HepG2 (cell line): ENCODE data around the gene IL16. TPM values are rescaled to one million over a fixed set of nuclear protein-coding genes. Genes with fewer than 3 reads are reported as not detected.

Experiments
- ATAC-seq: fragments of 200-7000 bp; cut with Tn5 transposase; 3 replicates; pipeline ENCODE4 v1.9.1; 2020; ENCODE audit warnings: mild to moderate bottlenecking, moderate library complexity
- BruUV-seq: library from RNA; stranded (reverse); fragments of 400-500 nt; replicated peaks from 2 replicates; lab custom pipeline; 2021; lab: Mats Ljungman, UMichigan
- CTCF ChIA-PET: fragments of 300-600 bp; formaldehyde crosslinking; extraction: SDS; loops from one replicate; lab custom pipeline; 2021; ENCODE audit warnings: low total read pairs, inconsistent platforms, low intra/inter-chr PET ratio; lab: Yijun Ruan, JAX
- POLR2A ChIA-PET: fragments of 350-600 bp; sonication (Branson Sonifier 250); formaldehyde crosslinking; loops from one replicate; lab custom pipeline; 2020; ENCODE audit warnings: antibody characterized with exemption, inconsistent platforms; lab: Yijun Ruan, JAX
- DNase-seq: peaks from one replicate; pipeline ENCODE4 v3.0.0-alpha.2; 2015; ENCODE audit warnings: low spot score
- FAIRE-seq: peaks from 3 replicates; lab custom pipeline; 2011; peaks lifted over from hg19 to GRCh38; lab: Jason Lieb, UNC
- H2AFZ ChIP-seq: one replicate; pipeline ENCODE4 v1.6.1; 2011; ENCODE audit warnings: low read length, inconsistent platforms
- H3K27ac ChIP-seq: fragments of 300-600 bp; 3 replicates; pipeline ENCODE4 v1.8.0; 2011; ENCODE audit warnings: mixed run types, mild to moderate bottlenecking, mixed read lengths, low read length, inconsistent platforms; ENCODE audit not compliant: insufficient read depth; ENCODE audit errors: extremely low read length
- H3K27me3 ChIP-seq, 2 experiments: fragments of 200-600 bp in 1 of 2; 2 replicates in 1 of 2; 3 replicates in 1 of 2; pipeline versions ENCODE4 v1.6.0 to v1.8.0; 2011; ENCODE audit warnings: low read length in 2 of 2, mild to moderate bottlenecking in 2 of 2, moderate library complexity in 2 of 2, inconsistent platforms in 1 of 2; ENCODE audit not compliant: insufficient read depth in 2 of 2, control insufficient read depth in 1 of 2
- H3K36me3 ChIP-seq, 2 experiments: fragments of 200-600 bp in 1 of 2; replicated peaks in 1 of 2; 2 replicates in 1 of 2; 3 replicates in 1 of 2; pipeline versions ENCODE4 v1.5.1 to v1.8.0; 2011; ENCODE audit warnings: low read length in 2 of 2, inconsistent platforms in 1 of 2; ENCODE audit not compliant: insufficient read depth in 2 of 2, control insufficient read depth in 1 of 2
- H3K4me1 ChIP-seq: 2 replicates; pipeline ENCODE4 v1.5.1; 2012; ENCODE audit warnings: low read length, inconsistent platforms; ENCODE audit not compliant: insufficient read depth
- H3K4me2 ChIP-seq: 2 replicates; pipeline ENCODE4 v1.6.0; 2011; ENCODE audit warnings: low read depth, low read length, inconsistent platforms
- H3K4me3 ChIP-seq, 3 experiments: fragments of 200-600 bp in 1 of 3; sonication (generic), shearing (Covaris generic) in 1 of 3; replicated peaks in 1 of 3; 2 replicates each; pipeline ENCODE4 v1.5.1; 2011 to 2016; ENCODE audit warnings: low read length in 3 of 3, inconsistent platforms in 2 of 3, low read depth in 2 of 3, mild to moderate bottlenecking in 2 of 3, control low read depth in 1 of 3, mixed read lengths in 1 of 3; ENCODE audit not compliant: insufficient read depth in 1 of 3
- H3K79me2 ChIP-seq: one replicate; pipeline ENCODE4 v1.6.1; 2011; ENCODE audit warnings: low read length, inconsistent platforms; ENCODE audit not compliant: insufficient read depth
- H3K9ac ChIP-seq: 2 replicates; pipeline ENCODE4 v1.6.0; 2011; ENCODE audit warnings: mild to moderate bottlenecking, low read depth, low read length, inconsistent platforms; ENCODE audit not compliant: insufficient read depth
- H3K9me3 ChIP-seq: 2 replicates; pipeline ENCODE4 v1.5.1; 2012; ENCODE audit warnings: mild to moderate bottlenecking, low read length
- H4K20me1 ChIP-seq: 2 replicates; pipeline ENCODE4 v1.6.0; 2011; ENCODE audit warnings: inconsistent platforms, mild to moderate bottlenecking, low read length, moderate library complexity; ENCODE audit not compliant: insufficient read depth
- KDM2A ChIP-seq: sonication (generic); formaldehyde crosslinking; IDR thresholded peaks from 2 replicates; pipeline ENCODE4 v1.4.0; 2020; ENCODE audit warnings: low read depth, missing genetic modification reagents, borderline replicate concordance
- MAFF ChIP-seq: IDR thresholded peaks from 2 replicates; pipeline ENCODE4 v1.6.1; 2011; ENCODE audit warnings: low read depth, low read length, improper control_type of control experiment
- NFE2L2 ChIP-seq: fragments of 150-350 bp; IDR thresholded peaks from 2 replicates; pipeline ENCODE4 v1.6.1; 2014; ENCODE audit warnings: low read length
- PPARG ChIP-seq: conservative IDR thresholded peaks from 2 replicates; pipeline ENCODE4 v1.6.1; 2016; ENCODE audit warnings: missing biosample characterization, missing genetic modification reagents
- RNF219 ChIP-seq: sonication (generic); formaldehyde crosslinking; IDR thresholded peaks from 2 replicates; pipeline ENCODE4 v1.5.0; 2020; ENCODE audit warnings: mild to moderate bottlenecking, missing genetic modification reagents
- ZNF646 ChIP-seq: sonication (generic); formaldehyde crosslinking; IDR thresholded peaks from 2 replicates; pipeline ENCODE4 v1.9.0; 2021; ENCODE audit warnings: mild to moderate bottlenecking, missing genetic modification reagents
- ZNF724P ChIP-seq: sonication (generic); formaldehyde crosslinking; IDR thresholded peaks from 2 replicates; pipeline ENCODE4 v1.8.0; 2022; ENCODE audit warnings: missing genetic modification reagents, borderline replicate concordance
- ZNF839 ChIP-seq: sonication (generic); formaldehyde crosslinking; IDR thresholded peaks from 2 replicates; pipeline ENCODE4 v1.4.0; 2020; ENCODE audit warnings: missing genetic modification reagents, mild to moderate bottlenecking, borderline replicate concordance
- ZNF883 ChIP-seq: sonication (generic); formaldehyde crosslinking; IDR thresholded peaks from 2 replicates; pipeline ENCODE4 v1.5.1; 2020; ENCODE audit warnings: mild to moderate bottlenecking, missing genetic modification reagents; ENCODE audit errors: not compliant biosample characterization
- WGBS: methylation state at CpG from one replicate; pipeline ENCODE4 v1.1.6; 2017; ENCODE audit warnings: low lambda C conversion rate; 5-methylcytosine and 5-hydroxymethylcytosine counted together
- in situ Hi-C: cut with HindIII; loops from 2 replicates; pipeline ENCODE4 v1.10.0; 2017; ENCODE audit warnings: low pct_unique_long_range_greater_than_20kb; ENCODE audit not compliant: extremely low pct_ligation_motif_present
- intact Hi-C: fragments of 100-400 bp; cut with micrococcal nuclease; formaldehyde crosslinking; loops from one replicate; pipeline ENCODE4 v1.10.0; 2022; ENCODE audit not compliant: unreplicated experiment
- polyA plus RNA-seq, 8 experiments: library from polyadenylated mRNA; depleted of rRNA in 3 of 8; stranded (reverse) in 7 of 8; unstranded in 1 of 8; fragments of >200 nt; fragmentation: Illumina TruSeq in 4 of 8; extraction: Trizol in 4 of 8; gene quantifications; 2 replicates each; pipeline versions ENCODE4 v1.2.1 to v1.2.3, GENCODE V29; 2011 to 2016; ENCODE audit warnings: low read depth in 4 of 8, missing spikeins in 1 of 8, mixed read lengths in 1 of 8; ENCODE audit not compliant: insufficient read depth in 1 of 8
- total RNA-seq, 5 experiments: library from RNA; depleted of rRNA; stranded (reverse); fragments of >200 nt; fragmentation: Illumina TruSeq; extraction: Trizol; gene quantifications; 2 replicates each; pipeline ENCODE4 v1.2.3, GENCODE V29; 2016; ENCODE audit warnings: low read depth in 1 of 5

The IL16 gene
- total and polyA plus RNA-seq, 2 of the 13 experiments (the other 11 are each of a cell fraction or from before 2014, with no cell fraction given) = 0.03 TPM; not detected in 1

DNA sequence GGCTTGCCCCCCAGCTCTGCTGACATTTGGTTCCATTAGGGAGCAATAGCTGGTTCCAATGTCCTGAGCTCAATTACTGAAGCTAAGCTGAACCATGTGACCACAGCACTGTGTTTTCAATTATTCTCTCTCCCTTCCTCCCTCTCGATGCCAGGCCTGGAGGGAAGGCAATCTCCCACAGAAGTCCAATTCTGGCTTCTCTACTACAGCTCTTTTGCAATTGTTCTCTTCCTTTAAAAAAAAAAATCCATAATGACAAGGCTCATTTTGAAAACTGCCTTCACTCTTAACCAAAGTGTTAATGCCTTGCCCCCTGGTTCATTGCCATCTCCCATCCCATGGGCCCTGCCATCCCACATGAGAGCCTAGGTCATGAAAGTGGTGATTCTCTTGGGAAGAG lies 24.8 kb downstream of the IL16 start:
- no peak overlapping the region for H3K27ac ChIP-seq
- intact Hi-C loops = no loop called here
- H3K79me2 ChIP-seq = no peaks in the 10 kb centered on the region
- FAIRE-seq (no peak), ATAC-seq (no peak), DNase-seq (no peak)
- H3K9ac ChIP-seq = no peak overlapping the region
- no peak for TF ChIP-seq ZNF839 (CRISPR knock-in tag)
- TF ChIP-seq PPARG (CRISPR knock-in tag) = no peak
- no peak for TF ChIP-seq RNF219 (CRISPR knock-in tag)
- ChIA-PET POLR2A (no interaction called here), CTCF (no interaction called here)
- no peak overlapping the region for H3K4me2 ChIP-seq
- H3K4me1 ChIP-seq = no peaks in the 10 kb centered on the region
- WGBS = 0% methylated on average over 1 of the region's 1 CpG
- in situ Hi-C loops = no loop called here
- no peaks in the 10 kb centered on the region for H3K27me3 ChIP-seq
- no peak overlapping the region for H3K4me3 ChIP-seq
- no peaks in the 10 kb centered on the region for H4K20me1 ChIP-seq
- no peaks in the 10 kb centered on the region for H3K9me3 ChIP-seq
- no peak overlapping the region for H2AFZ ChIP-seq
- no peaks in the 10 kb centered on the region for H3K36me3 ChIP-seq
- BruUV-seq = no TSS peak

DNA sequence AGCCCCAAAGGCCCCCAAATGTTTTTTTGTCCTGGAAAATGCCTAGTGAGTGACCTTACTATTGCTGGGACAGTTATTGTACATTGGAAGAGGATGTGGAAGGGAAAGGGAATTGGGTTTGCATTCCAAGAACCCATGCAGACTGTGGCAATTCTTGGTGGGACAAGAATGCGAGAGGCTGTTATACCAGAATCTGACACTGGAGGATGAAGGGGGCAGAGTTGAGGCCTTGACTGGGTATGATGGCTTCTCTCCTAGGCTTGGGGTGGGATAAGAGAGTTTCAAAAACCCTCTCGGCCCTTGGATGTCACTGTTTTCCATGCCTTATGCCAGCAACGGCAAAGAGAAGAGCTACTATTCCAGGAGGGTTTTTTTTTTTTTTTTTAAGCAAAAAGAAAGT lies 25.3 kb downstream of the IL16 start:
- Histone ChIP-seq H3K27ac (no peak overlapping the region), H2AFZ (no peak overlapping the region), H3K4me1 (no peaks in the 10 kb centered on the region), H3K79me2 (no peaks in the 10 kb centered on the region), H3K4me3 (no peak overlapping the region), H3K4me2 (no peak overlapping the region), H3K36me3 (no peaks in the 10 kb centered on the region), H3K9me3 (no peaks in the 10 kb centered on the region), H3K9ac (no peak overlapping the region), H3K27me3 (no peaks in the 10 kb centered on the region), H4K20me1 (no peaks in the 10 kb centered on the region)
- intact Hi-C loops = no loop called here
- BruUV-seq = no TSS peak
- POLR2A ChIA-PET = no interaction called here
- no peak for FAIRE-seq
- in situ Hi-C loops = no loop called here
- 25% methylated on average over 3 of the region's 3 CpGs for WGBS
- CTCF ChIA-PET = no interaction called here
- no peak for ATAC-seq
- DNase-seq = no peak
- TF ChIP-seq MAFF (no peak), ZNF724P (CRISPR knock-in tag) (no peak), KDM2A (no peak), ZNF883 (CRISPR knock-in tag) (no peak), ZNF646 (CRISPR knock-in tag) (no peak), NFE2L2 (no peak)
